GM19023 (cell line): Measurements from ENCODE around the gene RHEBL1.
"Not testable (repeated sequence)": the region's sequence is repeated elsewhere in the genome, so short reads cannot be mapped to it uniquely, and the experiment has no call there.

Experiments used
- ATAC-seq: cut with Tn5 transposase; IDR thresholded peaks from one replicate; pipeline ENCODE4 v1.9.1; 2021; ENCODE audit warnings: mild to moderate bottlenecking, moderate library complexity; ENCODE audit not compliant: unreplicated experiment

The RHEBL1 gene

GRCh38 chr12:49089821-49090773 lies 20.3 kb upstream of the RHEBL1 start:
- ATAC-seq: no peak

GRCh38 chr12:49088932-49089330 lies 19.2 kb upstream of the RHEBL1 start:
- no peak for ATAC-seq

GRCh38 chr12:49088150-49088931 lies 18.6 kb upstream of the RHEBL1 start:
- ATAC-seq: peak; percentile 89

GRCh38 chr12:49086116-49086515 lies 16.3 kb upstream of the RHEBL1 start:
- no peak for ATAC-seq

- no peak for ATAC-seq
Measured at GRCh38 chr12:49084438-49084837, 14.7 kb upstream of the RHEBL1 start.

GRCh38 chr12:49079793-49080192 lies 10.0 kb upstream of the RHEBL1 start:
- ATAC-seq: no peak

- ATAC-seq: no peak
Measured at GRCh38 chr12:49070971-49071370, 1.2 kb upstream of the RHEBL1 start.

GRCh38 chr12:49068879-49069506 lies 786 bp downstream of the RHEBL1 start:
- no peak for ATAC-seq

GRCh38 chr12:49066120-49066519 lies 3.7 kb downstream of the RHEBL1 start:
- no peak for ATAC-seq

GRCh38 chr12:49064767-49065152 lies 5.0 kb downstream of the RHEBL1 start:
- ATAC-seq: no peak

- ATAC-seq: not testable (repeated sequence)
Measured at GRCh38 chr12:49061916-49062315, 7.9 kb downstream of the RHEBL1 start.

- ATAC-seq: no peak
Measured at GRCh38 chr12:49061157-49061650, 8.6 kb downstream of the RHEBL1 start.

GRCh38 chr12:49060237-49061156 lies 9.3 kb downstream of the RHEBL1 start, which contains the start of gene KMT2D:
Gene KMT2D, minus strand, starts transcription at chr12:49060794. Its CDS starts 5,470 bp downstream, at chr12:49055324.
- peak; percentile 51 for ATAC-seq

- ATAC-seq: peak; percentile 8
Measured at GRCh38 chr12:49059299-49060171, 10.2 kb downstream of the RHEBL1 start.

- no peak for ATAC-seq
Measured at GRCh38 chr12:49059045-49059298, 10.8 kb downstream of the RHEBL1 start.

GRCh38 chr12:49058366-49059044 lies 11.3 kb downstream of the RHEBL1 start:
- ATAC-seq: no peak

- ATAC-seq: no peak
Measured at GRCh38 chr12:49057888-49058287, 11.9 kb downstream of the RHEBL1 start.

GRCh38 chr12:49055978-49056754 lies 13.6 kb downstream of the RHEBL1 start:
- ATAC-seq: peak; percentile 65
